Fibroblast of the conjunctiva (primary cell): ENCODE results near the gene PATJ.

ENCODE experiments used
- DNase-seq: peaks from one replicate; pipeline ENCODE4 v3.0.0-alpha.2; 2010; ENCODE audit warnings: low read depth

The PATJ gene

GRCh38 chr1:61983236-61983635 is 241.0 kb downstream of the PATJ start:
- DNase-seq, result no peak

- DNase-seq, result no peak
Measured at GRCh38 chr1:61992257-61992656, 250.0 kb downstream of the PATJ start.

- DNase-seq, result no peak
Measured at GRCh38 chr1:61993331-61993961, 251.2 kb downstream of the PATJ start.

GRCh38 chr1:61995641-61996040 is 253.4 kb downstream of the PATJ start:
- no peak for DNase-seq

GRCh38 chr1:61997123-61997522 is 254.8 kb downstream of the PATJ start:
- DNase-seq, result no peak

- no peak for DNase-seq
Measured at GRCh38 chr1:62003777-62004176, 261.5 kb downstream of the PATJ start.

- DNase-seq, result no peak
Measured at GRCh38 chr1:62006690-62007089, 264.4 kb downstream of the PATJ start.

- DNase-seq, result no peak
Measured at GRCh38 chr1:62011006-62011405, 268.7 kb downstream of the PATJ start.

GRCh38 chr1:62012095-62012494 is 269.8 kb downstream of the PATJ start:
- no peak for DNase-seq

- no peak for DNase-seq
Measured at GRCh38 chr1:62012836-62013235, 270.6 kb downstream of the PATJ start.

GRCh38 chr1:62013264-62013663 is 271.0 kb downstream of the PATJ start:
- DNase-seq, result no peak

- no peak for DNase-seq
Measured at GRCh38 chr1:62022382-62022983, 280.2 kb downstream of the PATJ start.

GRCh38 chr1:62024690-62025089 is 282.4 kb downstream of the PATJ start:
- no peak for DNase-seq

- DNase-seq, result no peak
Measured at GRCh38 chr1:62025154-62025553, 282.9 kb downstream of the PATJ start.

GRCh38 chr1:62025892-62026291 is 283.6 kb downstream of the PATJ start:
- DNase-seq, result no peak

- no peak for DNase-seq
Measured at GRCh38 chr1:62029704-62030103, 287.4 kb downstream of the PATJ start.

- DNase-seq, result no peak
Measured at GRCh38 chr1:62034790-62035189, 292.5 kb downstream of the PATJ start.

- DNase-seq, result no peak
Measured at GRCh38 chr1:62037274-62037673, 295.0 kb downstream of the PATJ start.

- no peak for DNase-seq
Measured at GRCh38 chr1:62038594-62039284, 296.5 kb downstream of the PATJ start.

- no peak for DNase-seq
Measured at GRCh38 chr1:62040450-62040849, 298.2 kb downstream of the PATJ start.

- no peak for DNase-seq
Measured at GRCh38 chr1:62040973-62041372, 298.7 kb downstream of the PATJ start.

- DNase-seq, result no peak
Measured at GRCh38 chr1:62043154-62043553, 300.9 kb downstream of the PATJ start.

- no peak for DNase-seq
Measured at GRCh38 chr1:62045574-62045973, 303.3 kb downstream of the PATJ start.

GRCh38 chr1:62046927-62047326 is 304.6 kb downstream of the PATJ start:
- no peak for DNase-seq
